ENCODE results near the gene CCR7.

DNA sequence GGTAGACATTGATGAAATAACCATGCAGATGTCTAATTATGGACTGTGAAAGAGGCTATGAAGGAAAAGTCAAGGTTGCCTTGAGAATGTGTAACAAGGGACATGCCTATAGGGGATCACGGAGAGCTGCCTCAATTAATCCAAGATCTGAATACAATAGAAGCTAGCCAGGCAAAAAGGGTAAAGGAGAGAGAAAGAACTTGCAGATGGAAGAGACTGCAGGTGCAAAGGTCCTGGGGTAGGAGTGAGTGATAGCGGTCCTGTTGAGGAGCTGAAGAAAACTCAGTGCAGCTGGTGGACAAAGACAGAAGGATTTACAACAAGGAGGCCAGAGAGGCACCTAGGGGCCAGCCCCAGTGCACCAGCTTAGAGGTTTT, 48.0 kb downstream of the CCR7 start:
- TF ChIP-seq, protein P1, sequence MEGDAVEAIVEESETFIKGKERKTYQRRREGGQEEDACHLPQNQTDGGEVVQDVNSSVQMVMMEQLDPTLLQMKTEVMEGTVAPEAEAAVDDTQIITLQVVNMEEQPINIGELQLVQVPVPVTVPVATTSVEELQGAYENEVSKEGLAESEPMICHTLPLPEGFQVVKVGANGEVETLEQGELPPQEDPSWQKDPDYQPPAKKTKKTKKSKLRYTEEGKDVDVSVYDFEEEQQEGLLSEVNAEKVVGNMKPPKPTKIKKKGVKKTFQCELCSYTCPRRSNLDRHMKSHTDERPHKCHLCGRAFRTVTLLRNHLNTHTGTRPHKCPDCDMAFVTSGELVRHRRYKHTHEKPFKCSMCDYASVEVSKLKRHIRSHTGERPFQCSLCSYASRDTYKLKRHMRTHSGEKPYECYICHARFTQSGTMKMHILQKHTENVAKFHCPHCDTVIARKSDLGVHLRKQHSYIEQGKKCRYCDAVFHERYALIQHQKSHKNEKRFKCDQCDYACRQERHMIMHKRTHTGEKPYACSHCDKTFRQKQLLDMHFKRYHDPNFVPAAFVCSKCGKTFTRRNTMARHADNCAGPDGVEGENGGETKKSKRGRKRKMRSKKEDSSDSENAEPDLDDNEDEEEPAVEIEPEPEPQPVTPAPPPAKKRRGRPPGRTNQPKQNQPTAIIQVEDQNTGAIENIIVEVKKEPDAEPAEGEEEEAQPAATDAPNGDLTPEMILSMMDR (IDR thresholded peaks at IDR 0.05; ENCODE audit: insufficient read depth, low read depth, low read length): no peak
- TF ChIP-seq EZH2 (IDR thresholded peaks at IDR 0.05; ENCODE audit: insufficient read depth, low read length): no peak

All from astrocyte (in vitro differentiated cells and primary cell).